Prostate gland (tissue), 2 donors: ENCODE data around the gene ACKR3.

Experiments used
- POLR2A ChIP-seq: fragments of 450-650 bp; IDR thresholded peaks from one replicate; pipeline ENCODE4 v1.6.1; 2016; ENCODE audit warnings: antibody characterized with exemption, mild to moderate bottlenecking
- POLR2AphosphoS5 ChIP-seq: sonication (generic); formaldehyde crosslinking; IDR thresholded peaks from one replicate; pipeline ENCODE4 v1.6.1; 2017; ENCODE audit warnings: antibody characterized with exemption
- TF ChIP-seq, protein P1 (sequence below), 4 experiments: fragments of 200-600 bp in 2 of 4; fragments of 450-650 bp in 2 of 4; sonication (generic) in 2 of 4; IDR thresholded peaks; 1 replicate in 3 of 4; 2 replicates in 1 of 4; pipeline ENCODE4 v1.5.1; 2016 to 2019; ENCODE audit warnings: antibody characterized with exemption in 4 of 4, mild to moderate bottlenecking in 2 of 4, moderate library complexity in 2 of 4

- TF ChIP-seq, protein P1, sequence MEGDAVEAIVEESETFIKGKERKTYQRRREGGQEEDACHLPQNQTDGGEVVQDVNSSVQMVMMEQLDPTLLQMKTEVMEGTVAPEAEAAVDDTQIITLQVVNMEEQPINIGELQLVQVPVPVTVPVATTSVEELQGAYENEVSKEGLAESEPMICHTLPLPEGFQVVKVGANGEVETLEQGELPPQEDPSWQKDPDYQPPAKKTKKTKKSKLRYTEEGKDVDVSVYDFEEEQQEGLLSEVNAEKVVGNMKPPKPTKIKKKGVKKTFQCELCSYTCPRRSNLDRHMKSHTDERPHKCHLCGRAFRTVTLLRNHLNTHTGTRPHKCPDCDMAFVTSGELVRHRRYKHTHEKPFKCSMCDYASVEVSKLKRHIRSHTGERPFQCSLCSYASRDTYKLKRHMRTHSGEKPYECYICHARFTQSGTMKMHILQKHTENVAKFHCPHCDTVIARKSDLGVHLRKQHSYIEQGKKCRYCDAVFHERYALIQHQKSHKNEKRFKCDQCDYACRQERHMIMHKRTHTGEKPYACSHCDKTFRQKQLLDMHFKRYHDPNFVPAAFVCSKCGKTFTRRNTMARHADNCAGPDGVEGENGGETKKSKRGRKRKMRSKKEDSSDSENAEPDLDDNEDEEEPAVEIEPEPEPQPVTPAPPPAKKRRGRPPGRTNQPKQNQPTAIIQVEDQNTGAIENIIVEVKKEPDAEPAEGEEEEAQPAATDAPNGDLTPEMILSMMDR (IDR thresholded peaks at IDR 0.05), result no peak
- TF ChIP-seq POLR2AphosphoS5, result no peak
- no peak for TF ChIP-seq POLR2A
Observed at GRCh38 chr2:236580746-236581355, 11.2 kb downstream of the ACKR3 start.
